ENCODE results near the gene KPNA4. TPM values are rescaled to one million over a fixed set of nuclear protein-coding genes. Genes with fewer than 3 reads are reported as not detected.

The KPNA4 gene, protein sequence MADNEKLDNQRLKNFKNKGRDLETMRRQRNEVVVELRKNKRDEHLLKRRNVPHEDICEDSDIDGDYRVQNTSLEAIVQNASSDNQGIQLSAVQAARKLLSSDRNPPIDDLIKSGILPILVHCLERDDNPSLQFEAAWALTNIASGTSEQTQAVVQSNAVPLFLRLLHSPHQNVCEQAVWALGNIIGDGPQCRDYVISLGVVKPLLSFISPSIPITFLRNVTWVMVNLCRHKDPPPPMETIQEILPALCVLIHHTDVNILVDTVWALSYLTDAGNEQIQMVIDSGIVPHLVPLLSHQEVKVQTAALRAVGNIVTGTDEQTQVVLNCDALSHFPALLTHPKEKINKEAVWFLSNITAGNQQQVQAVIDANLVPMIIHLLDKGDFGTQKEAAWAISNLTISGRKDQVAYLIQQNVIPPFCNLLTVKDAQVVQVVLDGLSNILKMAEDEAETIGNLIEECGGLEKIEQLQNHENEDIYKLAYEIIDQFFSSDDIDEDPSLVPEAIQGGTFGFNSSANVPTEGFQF
- total RNA-seq, result 10 to 100 TPM; 19.9 to 34.7 (median 23.4) TPM

DNA sequence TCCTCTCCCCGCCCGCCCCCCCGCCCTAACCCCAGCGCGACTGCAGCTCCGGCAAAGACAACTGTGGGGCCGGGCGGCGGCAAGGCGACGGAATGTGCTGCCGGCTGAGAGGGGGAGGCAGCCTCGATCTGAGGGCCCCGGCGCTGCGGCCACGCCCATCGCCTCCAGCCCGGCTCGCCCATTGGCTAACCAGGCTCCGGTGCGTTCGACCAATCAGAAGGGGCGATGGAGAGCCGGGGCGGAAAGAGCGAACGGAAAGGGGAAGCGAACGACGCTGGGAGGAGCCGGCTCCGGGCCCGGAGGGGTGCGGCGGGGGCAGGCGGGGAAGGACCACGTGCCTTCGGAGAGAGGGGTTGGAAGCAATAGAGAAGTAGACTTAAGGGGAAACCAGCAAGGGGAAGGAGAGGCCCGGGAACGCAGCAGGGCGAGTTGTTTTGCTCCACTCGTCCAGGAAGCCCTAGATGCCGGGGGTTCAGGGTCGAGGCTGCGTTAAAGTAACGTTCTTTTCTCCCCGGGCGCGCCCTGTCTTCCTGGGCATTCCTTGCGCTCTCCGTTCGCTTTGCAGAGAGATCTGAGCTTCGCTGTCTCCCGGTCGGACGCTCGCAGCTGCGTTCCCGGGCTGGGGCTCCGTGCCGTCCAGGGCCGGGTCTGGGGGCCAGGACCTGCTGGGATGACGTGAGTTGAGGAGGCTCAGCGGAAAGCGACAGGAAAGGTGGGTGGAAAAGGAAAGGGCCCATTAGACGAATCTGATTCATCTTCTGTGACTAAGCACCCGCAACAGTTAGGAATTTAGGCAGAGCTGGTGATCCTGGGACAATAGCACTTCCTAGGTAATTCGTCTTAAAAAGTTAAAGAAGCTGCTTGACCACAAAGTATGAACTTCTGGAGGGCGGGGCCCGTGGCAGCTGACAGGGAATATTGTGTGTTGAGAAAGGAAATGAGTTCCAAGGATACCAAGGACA, at the start of gene KPNA4:
Gene KPNA4 (minus strand): TSS at position 130 of the 962 bp plus-strand sequence. CDS start 289 bp downstream, outside the sequence.
- peaks cover 20 to 52% (median 24%) of the 10 kb centered on the region in 3 donors for H3K4me1 ChIP-seq

DNA sequence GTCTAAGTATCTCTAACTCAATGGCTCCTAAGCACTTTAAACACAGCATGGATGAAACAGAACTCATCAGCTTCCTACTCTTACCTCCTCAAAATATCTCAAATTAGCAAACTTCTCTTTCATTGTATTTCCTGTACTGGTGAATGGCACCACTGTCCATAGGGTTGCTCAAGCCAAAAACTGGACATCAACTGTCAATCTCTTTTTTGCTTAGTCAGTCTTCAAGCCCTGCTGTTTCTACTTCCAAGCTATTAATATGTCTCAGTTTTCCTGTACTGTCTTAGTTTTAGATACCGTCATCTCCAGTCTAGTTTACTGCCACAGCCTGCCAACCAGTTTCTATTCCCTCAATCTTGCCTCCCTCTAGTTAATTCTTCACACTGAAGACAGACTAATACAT, 48.3 kb upstream of the KPNA4 start:
- H3K27me3 ChIP-seq, result no peaks in the 10 kb centered on the region
- TF ChIP-seq POLR2A (IDR thresholded peaks at IDR 0.05), result no peak
- TF ChIP-seq, protein P1, sequence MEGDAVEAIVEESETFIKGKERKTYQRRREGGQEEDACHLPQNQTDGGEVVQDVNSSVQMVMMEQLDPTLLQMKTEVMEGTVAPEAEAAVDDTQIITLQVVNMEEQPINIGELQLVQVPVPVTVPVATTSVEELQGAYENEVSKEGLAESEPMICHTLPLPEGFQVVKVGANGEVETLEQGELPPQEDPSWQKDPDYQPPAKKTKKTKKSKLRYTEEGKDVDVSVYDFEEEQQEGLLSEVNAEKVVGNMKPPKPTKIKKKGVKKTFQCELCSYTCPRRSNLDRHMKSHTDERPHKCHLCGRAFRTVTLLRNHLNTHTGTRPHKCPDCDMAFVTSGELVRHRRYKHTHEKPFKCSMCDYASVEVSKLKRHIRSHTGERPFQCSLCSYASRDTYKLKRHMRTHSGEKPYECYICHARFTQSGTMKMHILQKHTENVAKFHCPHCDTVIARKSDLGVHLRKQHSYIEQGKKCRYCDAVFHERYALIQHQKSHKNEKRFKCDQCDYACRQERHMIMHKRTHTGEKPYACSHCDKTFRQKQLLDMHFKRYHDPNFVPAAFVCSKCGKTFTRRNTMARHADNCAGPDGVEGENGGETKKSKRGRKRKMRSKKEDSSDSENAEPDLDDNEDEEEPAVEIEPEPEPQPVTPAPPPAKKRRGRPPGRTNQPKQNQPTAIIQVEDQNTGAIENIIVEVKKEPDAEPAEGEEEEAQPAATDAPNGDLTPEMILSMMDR (IDR thresholded peaks at IDR 0.05), result no peak
- 64 to 75% methylated on average over 1 of the region's 1 CpG for WGBS, 2 donors
- no peak for DNase-seq
- H3K4me3 ChIP-seq, result no peak overlapping the region
- H3K27ac ChIP-seq, result no peak overlapping the region
- intact Hi-C loops (cut with DNase I), result no loop called here
- no peaks in the 10 kb centered on the region for H3K36me3 ChIP-seq
- no peaks in the 10 kb centered on the region for H3K9me3 ChIP-seq
- peaks cover 0 to 13% (median 0%) of the 10 kb centered on the region in 3 donors for H3K4me1 ChIP-seq

More for the DNA sequence above, at the start of gene KPNA4:
- 1% methylated on average over 26 to 36 of the region's 71 CpGs for WGBS, 2 donors
- DNase-seq, result peak; percentile 84
- H3K36me3 ChIP-seq, result peaks cover 0 to 10% (median 0%) of the 10 kb centered on the region in 3 donors
- no peaks in the 10 kb centered on the region for H3K27me3 ChIP-seq
- TF ChIP-seq, protein P1 (IDR thresholded peaks at IDR 0.05), result no peak
- TF ChIP-seq POLR2A (IDR thresholded peaks at IDR 0.05), result peak in 2 of 4 donors; percentile 73 to 74
- peak within 1 kb of the TSS; percentile 65 to 90 (median 84) for H3K4me3 ChIP-seq
- intact Hi-C loops (cut with DNase I), result no loop called here
- peak within 1 kb of the TSS; percentile 95 to 99 (median 98) for H3K27ac ChIP-seq
- H3K9me3 ChIP-seq, result no peaks in the 10 kb centered on the region

DNA sequence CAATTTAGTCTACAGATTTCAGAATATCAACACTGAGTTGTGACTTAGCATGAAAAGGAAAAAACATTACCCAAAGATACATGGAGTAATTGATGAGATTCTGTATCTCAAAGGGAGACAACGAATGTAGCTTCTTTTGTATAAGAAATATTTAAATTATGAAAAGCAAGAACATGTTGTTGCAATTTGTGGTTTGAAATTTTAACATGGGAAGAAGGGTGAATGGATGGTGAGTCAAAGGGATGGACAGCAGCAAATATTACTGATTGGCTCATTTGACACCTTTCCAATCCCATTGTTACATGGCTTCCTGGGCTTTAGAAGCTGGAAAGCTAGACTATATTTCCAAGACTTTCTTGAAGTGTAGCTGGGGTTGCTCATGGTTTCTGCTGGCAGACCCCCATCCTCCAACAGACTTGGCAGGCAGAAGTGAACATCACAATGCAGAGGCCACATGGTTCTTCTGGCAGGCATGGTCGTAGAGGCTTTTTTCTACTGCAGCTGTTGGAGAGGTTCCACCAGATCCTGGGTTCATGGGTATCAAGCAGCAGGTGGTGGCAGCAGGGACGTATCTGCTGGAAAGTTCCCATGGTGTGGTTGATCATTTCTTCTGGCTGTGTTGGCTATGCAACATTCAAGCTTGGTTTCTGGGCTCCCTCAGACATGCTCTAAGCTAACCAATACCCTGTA, 47.2 kb upstream of the KPNA4 start:
- Histone ChIP-seq H3K27me3 (no peaks in the 10 kb centered on the region), H3K4me3 (no peak overlapping the region), H3K36me3 (no peaks in the 10 kb centered on the region), H3K9me3 (no peaks in the 10 kb centered on the region), H3K27ac (no peak overlapping the region), H3K4me1 (peaks cover 0 to 6% (median 0%) of the 10 kb centered on the region in 3 donors)
- WGBS, 2 donors, result 50 to 51% methylated on average over 3 of the region's 3 CpGs
- TF ChIP-seq, protein P1 (IDR thresholded peaks at IDR 0.05), result no peak
- no peak for TF ChIP-seq POLR2A (IDR thresholded peaks at IDR 0.05)
- no peak for DNase-seq
- intact Hi-C loops (cut with DNase I), result no loop called here

DNA sequence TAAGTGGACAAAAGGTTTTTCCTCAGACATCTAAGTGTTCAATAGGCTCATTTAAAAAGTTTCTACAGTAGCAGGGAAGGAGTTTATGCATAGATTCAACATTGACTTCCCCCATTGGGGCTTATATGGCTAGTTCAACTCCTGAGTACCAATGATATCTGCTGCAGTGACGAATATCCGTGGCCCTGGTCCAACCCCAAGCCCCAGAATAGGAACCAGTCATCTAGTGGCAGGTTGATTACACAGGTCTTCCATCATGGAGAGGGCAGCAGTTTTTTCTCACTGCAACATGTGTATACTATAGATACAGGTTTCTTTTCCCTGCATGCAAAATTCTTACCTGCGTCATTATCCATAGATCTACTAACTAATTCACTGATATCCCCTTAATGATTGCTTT, 45.8 kb upstream of the KPNA4 start:
- H3K36me3 ChIP-seq, result no peaks in the 10 kb centered on the region
- DNase-seq, result no peak
- H3K9me3 ChIP-seq, result no peaks in the 10 kb centered on the region
- 71 to 92% methylated on average over 3 of the region's 3 CpGs for WGBS, 2 donors
- no peaks in the 10 kb centered on the region for H3K4me1 ChIP-seq
- H3K27ac ChIP-seq, result no peak overlapping the region
- intact Hi-C loops (cut with DNase I), result no loop called here
- no peaks in the 10 kb centered on the region for H3K27me3 ChIP-seq
- H3K4me3 ChIP-seq, result no peak overlapping the region
- no peak for TF ChIP-seq POLR2A (IDR thresholded peaks at IDR 0.05)
- TF ChIP-seq, protein P1 (IDR thresholded peaks at IDR 0.05), result no peak
